ENCODE results near the gene RITA1.
"Not testable (repeated sequence)": the region's sequence is repeated elsewhere in the genome, so short reads cannot be mapped to it uniquely, and the experiment has no call there.

RITA1 gene, protein sequence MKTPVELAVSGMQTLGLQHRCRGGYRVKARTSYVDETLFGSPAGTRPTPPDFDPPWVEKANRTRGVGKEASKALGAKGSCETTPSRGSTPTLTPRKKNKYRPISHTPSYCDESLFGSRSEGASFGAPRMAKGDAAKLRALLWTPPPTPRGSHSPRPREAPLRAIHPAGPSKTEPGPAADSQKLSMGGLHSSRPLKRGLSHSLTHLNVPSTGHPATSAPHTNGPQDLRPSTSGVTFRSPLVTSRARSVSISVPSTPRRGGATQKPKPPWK

DNA sequence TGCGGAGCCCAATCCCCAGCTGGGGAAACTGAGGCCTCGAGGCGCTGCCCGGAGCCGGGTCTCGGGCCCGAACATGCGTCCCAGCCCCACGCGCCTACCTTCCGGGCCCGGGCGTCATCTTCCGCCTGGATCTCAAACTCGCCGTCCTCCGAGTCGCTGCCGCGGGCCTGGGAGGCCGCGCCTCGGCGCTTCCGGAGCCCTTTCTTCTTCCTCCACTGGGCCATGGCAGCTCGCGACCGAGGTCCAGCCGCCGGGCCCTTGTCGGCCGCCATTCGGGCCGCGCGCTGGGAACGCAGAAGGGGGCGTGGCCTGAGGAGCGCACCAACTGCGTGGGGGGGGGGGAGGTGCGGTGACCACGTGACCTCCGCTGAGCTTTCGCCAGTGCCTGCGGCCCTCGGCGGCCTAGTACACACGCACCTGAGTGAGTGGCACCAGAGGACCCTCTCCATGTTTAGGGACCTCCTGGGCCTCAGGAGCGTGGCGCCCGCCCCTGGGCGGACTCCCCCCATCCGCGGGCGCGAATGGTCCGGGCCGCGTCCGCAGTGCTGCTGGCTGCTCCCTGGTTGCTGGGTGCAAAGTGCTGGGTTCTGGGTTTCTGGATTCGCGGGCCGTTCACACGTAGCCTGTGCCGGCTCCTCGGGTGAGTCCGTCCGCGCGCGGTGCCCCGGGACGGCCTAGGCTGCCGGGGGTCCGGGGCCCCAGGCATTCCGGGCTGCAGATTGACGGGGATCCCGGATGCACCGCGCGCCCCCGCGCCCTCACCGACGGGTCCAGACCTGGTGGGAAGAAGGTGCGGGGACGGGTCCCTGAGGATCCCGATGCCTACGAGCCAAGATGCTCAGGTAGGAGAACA lies at the start of gene RITA1, which contains the start of gene DDX54:
TSS of gene RITA1 (plus strand) at position 542 of the 853 bp plus-strand sequence. CDS start 1,026 bp downstream, outside the sequence.
TSS of gene DDX54 (minus strand) at position 299 of the 853 bp plus-strand sequence. CDS start at position 272, 27 bp downstream.
- DNase-seq = peak; percentile 65

DNA sequence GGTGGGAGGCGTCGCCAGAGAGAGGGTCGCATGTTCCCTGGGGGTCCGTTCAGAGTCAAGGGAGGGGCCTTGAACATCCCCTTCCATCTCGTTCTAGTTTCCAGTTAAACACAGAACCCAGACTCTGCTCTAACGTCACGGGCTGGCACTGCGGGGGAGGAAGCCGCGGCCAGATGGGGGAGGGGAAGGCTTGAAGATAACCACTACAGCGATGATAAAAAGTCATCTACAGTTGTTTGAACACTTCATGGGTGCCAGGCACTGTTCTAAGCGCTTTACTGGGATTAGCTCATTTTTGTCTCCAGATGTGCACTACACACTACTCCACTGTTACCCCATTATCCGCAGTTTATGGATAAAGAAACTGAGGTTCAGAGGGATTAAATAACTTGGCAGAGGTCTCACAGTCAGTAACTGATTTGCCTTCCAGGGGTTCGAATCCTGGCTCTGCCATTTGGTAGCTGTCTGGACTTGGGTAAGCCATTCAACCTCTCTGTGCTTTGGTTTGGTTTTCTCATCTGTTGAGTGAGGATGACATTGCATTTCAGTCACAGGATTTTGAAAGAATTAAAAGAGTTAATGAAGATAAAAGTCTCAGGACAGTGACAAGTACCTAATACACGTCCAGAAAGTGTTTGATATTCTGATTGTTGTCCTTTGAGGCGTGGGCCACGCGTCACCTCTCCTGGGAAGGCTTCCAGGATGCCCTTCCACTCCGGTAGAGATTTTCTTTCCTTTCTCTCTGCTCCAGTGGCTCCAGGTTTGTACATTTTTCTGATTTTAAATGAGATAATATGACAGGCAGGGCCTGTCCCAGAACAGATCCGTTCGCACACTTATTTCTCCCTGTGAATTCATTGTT lies 49.2 kb upstream of the RITA1 start:
- DNase-seq = peak; percentile 11

DNA sequence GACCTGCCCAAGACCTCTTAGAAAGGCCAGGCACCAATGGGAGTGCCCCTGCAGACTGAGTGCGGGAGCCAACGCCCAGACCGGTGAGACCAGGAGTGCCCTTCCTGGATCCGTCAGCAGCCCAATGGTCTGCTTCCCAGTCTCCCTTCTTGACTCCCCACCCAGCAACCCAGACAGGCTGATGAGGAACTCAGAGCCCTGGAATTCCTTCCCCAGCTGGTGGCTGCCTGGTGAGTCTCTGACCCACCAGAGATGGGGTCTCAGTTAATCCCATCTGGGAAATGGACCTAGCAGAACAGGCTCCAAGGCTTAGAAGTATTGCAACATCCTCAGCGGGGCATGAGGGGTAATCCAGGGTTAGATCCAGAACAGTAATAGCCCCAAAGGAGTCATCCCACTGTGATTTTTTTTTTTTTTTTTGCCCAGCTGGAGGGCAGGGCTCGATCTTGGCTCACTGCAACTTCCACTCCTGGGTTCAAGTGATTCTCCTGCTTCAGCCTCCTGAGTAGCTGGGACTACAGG lies 48.5 kb upstream of the RITA1 start:
- no peak for DNase-seq

DNA sequence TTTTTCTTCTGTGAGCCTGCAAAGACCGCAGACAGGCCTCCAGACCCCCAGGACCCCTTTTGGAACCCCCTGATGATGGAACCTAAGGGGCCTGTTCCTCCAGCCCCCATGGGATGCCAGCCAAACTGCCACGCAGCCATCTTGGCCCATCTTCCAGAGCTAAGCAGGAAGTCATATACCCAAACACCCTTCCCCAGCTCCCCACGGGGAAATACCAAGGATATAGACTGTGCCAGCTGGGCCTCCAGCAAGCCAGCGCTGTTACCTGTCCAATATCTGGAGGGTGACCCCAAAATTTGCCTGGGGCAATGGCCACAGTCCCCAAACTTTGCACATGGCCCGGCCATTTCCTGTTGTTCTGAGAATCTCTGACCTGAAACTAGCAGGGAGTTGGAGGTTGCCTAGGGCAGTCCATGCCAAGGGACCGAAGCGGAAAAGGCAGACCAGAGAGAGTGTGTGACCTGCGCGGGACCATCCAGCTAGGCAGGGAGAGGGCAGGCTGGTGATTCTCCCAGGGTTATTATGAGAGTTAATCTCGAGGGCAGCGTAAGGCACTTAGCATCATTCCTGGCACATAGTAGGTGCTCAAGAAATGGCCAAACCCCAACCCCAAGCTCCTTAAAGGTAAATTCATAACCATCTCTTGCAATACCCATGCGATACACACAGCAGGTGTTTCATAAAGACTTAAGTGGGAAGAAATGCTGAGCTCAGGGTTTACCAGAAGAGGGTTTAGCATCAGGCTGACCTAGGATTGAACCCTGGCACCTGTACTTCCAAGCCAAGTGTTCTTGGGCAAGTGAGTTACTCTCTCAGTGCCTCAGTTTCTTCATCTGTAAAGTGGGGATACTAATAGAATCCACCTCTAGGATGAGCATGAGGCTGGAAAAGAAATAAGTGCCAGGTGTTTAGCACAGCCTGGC lies 47.4 kb upstream of the RITA1 start:
- no peak for DNase-seq

DNA sequence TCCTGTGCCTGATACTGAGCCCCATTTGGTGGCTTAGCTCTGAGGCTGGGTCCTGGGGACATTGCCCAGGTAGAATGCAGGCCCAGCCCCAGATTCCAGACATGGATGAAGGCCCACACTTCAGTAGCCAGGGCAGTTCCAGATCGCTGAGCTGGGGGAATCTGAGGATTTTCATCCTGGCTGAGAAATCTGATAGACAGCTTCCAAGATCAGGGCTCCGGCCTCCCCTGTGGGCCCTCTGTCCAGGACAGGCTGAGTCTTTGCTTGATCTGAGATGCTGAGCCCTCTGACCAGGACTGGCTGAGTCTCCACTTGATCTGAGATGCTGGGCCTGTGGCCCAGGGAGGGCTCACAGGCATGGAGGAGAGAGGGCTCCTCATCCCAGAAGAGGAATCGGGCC lies 46.7 kb upstream of the RITA1 start:
- DNase-seq = no peak

DNA sequence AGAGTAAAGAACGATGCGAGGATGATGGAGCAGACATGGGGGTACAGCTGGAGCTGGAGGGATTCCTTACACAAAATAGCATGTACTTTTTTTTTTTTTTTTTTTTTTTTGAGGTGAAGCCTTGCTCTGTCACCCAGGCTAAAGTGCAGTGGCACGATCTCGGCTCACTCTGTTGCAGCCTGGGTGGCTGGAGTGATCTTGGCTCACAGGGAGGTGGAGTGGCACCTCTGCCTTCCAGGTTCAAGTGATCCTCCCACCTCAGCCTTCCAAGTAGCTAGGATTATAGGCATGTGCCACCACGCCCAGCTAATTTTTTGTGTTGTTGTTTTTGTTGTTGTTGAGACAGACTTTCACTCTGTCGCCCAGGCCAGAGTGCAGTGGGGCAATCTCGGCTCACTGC lies 44.8 kb upstream of the RITA1 start:
- no peak for DNase-seq

DNA sequence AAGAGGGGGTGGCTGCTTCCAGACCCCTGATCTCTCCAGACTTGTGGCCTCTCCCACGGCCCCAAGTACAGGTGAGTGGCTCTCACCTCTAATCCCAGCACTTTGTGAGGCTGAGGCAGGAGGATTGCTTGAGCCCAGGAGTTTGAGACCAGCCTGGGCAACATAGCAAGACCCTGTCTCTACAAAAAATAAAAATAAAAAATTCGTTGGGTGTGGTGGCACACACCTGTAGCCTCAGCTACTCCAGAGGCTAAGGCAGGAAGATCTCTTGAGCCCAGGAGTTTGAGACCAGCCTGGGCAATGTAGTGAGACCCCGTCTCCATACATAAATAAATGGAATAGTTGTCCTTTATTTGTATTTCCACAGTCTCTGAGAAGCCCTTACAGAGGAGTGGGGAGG lies 43.8 kb upstream of the RITA1 start:
- DNase-seq = not testable (repeated sequence)

DNA sequence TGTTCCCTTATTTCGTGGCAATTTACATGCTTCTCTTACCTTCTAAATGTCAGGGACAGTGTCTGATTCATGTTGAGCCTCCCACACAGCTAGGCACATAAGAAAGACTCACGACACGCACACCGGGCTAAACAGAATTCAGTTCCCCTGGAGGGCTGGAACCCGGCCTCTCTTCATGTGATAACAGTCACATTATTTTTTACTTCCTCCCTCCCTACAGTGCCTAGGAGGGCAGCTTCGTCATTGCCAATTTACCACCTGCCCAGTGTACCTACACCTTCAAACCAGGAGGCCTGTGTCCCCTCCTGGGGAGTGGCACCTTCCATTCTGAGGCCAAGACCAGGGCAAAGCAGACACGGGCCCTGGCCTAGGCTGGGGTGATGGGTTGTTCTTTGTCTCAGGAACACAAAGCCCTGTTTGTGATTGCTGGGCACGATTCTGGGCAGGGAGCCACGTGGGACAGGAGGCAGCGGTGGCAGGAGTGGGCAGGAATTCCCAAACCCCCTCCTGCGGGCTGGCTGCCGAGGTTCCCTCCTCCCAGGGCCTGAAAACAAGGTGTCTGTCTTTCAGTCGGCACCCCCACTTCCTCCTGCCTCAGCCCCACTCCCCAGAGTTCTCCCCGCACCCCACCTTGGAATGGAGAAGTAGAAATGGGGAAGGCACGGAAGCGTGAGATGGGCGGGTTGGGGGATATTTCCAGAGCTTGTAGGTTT lies 43.2 kb upstream of the RITA1 start:
- DNase-seq = peak; percentile 53

DNA sequence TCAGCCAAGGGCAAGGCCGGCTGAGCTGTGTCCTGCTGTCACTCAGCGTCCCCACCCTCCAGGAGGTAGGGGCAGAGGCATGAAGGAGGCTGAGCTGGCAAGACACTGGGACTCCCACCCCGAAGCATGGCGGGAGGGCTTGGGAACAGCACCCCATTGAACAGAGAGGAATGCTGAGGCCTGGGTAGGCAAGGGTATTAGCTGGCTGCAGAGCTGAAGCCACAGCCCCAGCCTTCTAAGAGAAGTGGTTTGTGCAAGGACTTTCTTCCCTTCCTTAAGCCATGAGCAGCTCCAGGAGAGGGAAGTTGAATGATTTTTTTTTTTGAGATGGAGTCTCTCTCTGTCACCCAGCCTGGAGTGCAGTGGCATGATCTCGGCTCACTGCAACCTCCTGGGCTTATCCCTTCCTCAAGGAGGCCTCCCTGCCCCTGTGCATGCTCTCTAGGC lies 42.6 kb upstream of the RITA1 start:
- peak; percentile 57 for DNase-seq

DNA sequence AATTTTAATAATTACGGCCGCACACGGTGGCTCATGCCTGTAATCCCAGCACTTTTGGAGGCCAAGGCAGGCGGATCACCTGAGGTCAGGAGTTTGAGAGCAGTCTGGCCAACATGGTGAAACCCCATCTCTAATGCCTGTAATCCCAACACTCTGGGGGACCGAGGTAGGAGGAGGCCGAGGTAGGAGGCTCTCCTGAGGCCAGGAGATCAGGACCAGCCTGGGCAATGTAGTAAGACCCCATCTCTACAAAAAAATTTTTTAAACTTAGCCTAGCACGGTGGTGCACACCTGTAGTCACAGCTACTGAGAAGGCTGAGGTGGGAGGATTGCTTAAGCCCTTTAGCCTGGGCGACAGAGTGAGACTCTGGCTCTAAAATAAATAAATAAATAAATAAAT lies 41.6 kb upstream of the RITA1 start:
- no peak for DNase-seq

DNA sequence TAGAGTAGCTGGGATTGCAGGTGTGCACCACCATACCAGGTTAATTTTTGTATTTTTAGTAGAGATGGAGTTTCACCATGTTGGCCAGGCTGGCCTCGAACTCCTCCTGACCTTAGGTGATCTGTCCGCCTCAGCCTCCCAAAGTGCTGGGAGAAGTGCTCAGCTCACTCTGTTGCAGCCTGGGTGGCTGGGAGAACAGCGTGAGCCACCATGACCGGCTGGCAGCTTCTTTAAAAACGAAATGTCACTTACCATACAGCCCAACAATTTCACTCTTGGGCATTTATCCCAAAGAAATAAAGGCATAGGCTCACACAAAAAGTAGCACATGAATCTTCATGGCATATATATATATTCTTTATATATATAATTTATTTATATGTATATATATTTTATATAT lies 40.7 kb upstream of the RITA1 start:
- DNase-seq = no peak

DNA sequence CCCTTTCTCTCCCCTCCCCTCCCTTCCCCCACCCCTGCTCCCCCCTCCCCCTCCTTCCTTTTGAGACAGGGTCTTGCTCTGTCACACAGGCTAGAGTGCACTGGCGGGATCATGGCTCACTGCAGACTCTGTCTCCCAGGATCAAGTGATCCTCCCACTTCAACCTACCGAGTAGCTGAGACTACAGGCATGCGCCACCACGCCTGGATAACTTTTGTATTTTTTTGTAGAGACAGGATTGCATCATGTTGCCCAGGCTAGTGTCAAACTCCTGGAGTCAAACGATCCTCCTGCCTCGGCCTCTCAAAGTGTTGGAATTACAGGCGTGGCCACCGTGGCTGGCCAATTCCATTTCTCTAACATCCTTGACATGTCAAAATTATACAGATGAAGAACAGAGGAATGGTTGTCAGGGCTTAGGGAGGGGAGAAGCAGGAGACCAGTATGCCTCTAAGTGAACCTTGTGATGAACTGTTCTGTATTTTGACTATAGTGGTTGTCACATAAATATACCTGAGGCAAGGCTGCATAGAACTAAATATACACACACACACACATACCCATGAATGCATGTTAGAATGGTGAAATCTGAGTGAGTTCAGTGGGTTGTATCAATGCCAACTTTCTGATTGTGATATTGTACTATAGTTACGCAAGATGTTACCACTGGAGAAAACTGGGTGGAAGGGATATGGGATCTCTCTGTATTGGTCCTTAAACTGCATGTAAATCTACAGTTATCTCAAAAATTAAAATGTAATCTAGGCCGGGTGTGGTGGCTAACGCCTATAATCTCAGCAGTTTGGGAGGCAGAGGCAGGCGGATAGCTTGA lies 39.6 kb upstream of the RITA1 start:
- no peak for DNase-seq

DNA sequence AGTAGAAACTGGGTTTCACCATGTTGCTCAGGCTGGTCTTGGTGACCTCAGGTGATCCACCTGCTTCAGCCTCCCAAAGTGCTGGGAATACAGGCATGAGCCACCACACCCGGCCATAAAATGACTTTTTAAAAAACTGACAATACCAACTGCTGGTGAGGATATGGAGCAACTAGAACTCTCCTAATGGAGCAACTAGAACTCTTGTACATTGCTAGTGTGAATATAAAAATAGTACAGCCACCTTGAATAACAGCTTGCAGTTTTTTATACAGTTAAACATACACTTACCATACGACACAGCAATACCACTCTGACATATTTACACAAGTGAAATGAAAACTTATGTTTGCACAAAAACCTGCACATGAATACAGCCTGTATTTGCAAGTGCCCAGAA lies 38.5 kb upstream of the RITA1 start:
- DNase-seq = no peak

DNA sequence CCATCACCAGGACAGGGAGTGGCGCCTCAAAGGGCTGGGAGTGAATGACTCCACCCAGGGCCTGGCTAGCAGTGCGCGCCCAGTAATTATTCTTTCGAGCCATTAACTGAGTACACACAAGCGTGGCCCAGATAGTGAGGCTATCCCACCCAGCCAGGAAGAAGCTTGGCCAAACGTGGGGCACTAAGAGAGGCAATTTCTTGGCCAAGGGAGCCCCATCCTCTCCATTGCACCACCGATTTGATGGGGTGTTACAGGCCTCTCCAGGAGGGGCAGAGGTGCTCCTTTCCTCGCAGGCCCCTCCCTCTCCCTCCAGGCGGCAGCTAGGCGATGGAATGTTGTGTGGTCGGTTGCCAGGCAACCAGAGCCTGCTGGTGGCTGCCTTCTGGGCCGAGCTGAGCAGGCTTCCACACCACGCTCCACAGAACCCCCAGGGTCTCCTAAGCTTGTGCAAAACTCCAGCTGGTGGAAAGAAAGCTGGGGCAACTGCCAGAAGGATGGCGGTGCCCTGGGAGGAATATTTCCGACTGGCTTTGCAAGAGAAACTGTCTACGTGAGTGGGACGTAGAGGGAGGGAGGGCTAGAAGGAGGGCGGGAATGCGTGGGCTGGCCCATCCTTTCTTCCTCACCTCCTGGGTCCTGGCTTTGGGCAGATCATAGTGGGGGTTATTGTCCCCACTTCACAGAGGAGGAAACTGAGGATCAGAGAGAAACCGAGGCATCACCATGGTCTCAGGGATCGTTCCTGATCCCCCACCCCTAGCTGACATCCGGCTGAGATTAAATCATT lies 36.0 kb upstream of the RITA1 start, which contains the start of gene CFAP73:
TSS of gene CFAP73 (plus strand) at position 364 of the 790 bp plus-strand sequence. CDS start at position 498, 134 bp downstream.
- peak; percentile 13 for DNase-seq

DNA sequence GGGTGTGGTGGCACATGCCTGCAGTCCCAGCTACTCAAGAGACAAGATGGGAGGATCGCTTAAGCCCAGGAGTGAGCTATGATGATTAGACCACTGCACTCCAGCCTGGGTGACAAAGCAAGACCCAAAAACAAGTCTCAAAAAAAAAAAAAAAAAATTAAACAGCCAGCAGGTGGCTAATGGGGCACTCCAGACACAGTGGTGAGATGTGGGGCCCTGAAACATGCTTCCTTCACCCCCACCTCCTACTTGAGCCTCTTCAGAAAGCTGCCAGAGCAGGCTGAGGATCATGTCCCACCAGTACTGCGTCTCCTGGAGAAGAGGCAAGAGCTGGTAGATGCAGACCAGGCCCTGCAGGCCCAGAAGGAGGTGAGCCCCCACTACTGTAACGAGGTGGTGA lies 33.9 kb upstream of the RITA1 start:
- no peak for DNase-seq

DNA sequence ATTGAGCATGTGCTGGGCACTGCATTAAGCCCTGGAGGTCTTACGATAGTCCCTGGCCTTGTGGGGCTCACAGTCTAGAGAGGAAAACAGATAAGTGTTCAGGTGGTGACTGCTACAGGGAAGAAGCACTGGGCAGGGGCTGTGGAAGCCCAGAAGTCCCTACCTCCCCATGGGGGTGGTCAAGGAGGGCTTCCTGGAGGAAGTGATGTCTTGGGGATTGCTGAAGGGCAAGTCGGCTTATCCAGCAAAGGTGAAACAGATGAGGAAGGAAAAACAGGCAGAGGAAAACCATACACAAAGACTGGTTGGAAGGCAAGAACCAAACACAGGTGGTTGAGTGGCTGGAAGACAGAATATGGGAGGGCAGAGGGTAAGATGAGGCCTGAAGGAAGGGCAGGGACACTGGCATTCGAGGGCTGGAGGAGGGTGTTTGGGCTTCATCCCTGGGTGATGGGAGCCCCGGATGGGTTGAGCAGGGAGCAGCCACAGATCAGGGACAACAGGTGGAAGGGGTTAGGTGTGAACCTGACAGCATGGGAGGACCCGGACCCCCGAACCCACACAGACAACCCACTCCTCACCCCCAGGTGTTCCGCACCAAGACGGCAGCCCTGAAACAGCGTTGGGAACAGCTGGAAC lies 33.2 kb upstream of the RITA1 start:
- no peak for DNase-seq

DNA sequence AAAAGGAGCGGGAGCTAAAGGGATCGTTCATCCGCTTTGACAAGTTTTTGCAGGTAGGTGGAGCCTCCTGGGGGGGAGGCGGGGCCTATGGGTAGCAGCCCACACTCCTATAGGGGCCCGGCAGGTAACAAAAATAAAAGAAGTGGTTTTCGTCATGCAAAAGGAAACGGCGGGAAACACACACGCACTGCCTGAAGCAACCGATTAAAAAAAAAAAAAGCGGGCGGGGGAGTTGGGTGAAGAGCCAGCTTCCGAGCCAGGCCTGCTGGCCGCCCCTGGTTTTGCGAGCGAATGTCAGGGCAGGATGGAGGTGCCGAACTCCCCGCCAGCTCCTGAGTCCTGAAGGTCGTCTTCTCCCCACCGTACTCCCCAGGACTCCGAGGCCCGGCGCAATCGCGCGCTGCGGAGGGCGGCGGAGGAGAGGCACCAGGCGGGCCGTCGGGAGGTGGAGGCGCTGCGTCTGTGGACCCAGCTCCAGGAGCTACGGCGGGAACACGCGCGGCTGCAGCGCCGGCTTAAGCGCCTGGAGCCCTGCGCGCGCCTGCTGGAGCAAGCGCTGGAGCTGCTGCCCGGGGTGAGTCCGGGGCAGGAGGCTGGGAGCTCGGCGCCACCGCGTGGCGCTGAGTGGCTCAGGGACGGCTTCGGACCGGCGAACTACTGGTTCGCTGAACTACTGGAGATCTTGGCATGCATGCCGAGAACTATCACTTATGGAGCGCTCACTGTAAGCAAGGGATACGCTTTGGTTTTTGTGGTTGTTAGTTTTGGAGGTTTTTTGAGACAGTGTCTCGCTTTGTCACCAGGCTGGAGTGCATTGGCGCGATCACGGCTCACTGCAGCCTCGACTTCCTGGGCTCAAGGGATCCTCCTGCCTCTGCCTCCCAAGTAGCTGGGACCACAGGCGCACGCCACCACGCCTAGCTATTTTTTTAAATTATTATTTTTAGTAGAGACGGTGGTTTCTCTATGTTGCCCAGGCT lies 32.4 kb upstream of the RITA1 start:
- DNase-seq = peak; percentile 62

All from MV-4-11 (cell line).